Prostate gland (tissue), 2 donors: Measurements from ENCODE around the gene TMEM151A. TPM values are rescaled to one million over a fixed set of nuclear protein-coding genes. Genes with fewer than 3 reads are reported as not detected.

Experiments used
- DNase-seq: peaks from one replicate; pipeline ENCODE4 v3.0.0-alpha.2; 2019; ENCODE audit warnings: low spot score
- H3K27ac ChIP-seq, 2 donors: fragments of 200-600 bp; sonication (generic); 2 replicates each; pipeline ENCODE4 v1.5.1; 2017 to 2019
- H3K27me3 ChIP-seq: fragments of 200-600 bp; sonication (generic); replicated peaks from 2 replicates; pipeline ENCODE4 v1.5.1; 2019; ENCODE audit not compliant: insufficient read depth
- H3K36me3 ChIP-seq, 2 donors: fragments of 200-600 bp; sonication (generic); 1 replicate in 1 of 2; 2 replicates in 1 of 2; pipeline versions ENCODE4 v1.5.1 to v1.8.1; 2017 to 2019
- H3K4me1 ChIP-seq: fragments of 200-600 bp; sonication (generic); replicated peaks from 2 replicates; pipeline ENCODE4 v1.5.1; 2019
- H3K4me3 ChIP-seq, 2 donors: fragments of 200-600 bp; sonication (generic); 2 replicates each; pipeline ENCODE4 v1.5.1; 2017 to 2019
- H3K9me3 ChIP-seq: fragments of 200-600 bp; sonication (generic); 2 replicates; pipeline ENCODE4 v1.5.1; 2017
- POLR2A ChIP-seq: fragments of 450-650 bp; IDR thresholded peaks from one replicate; pipeline ENCODE4 v1.6.1; 2016; ENCODE audit warnings: antibody characterized with exemption, mild to moderate bottlenecking
- POLR2AphosphoS5 ChIP-seq: sonication (generic); formaldehyde crosslinking; IDR thresholded peaks from one replicate; pipeline ENCODE4 v1.6.1; 2017; ENCODE audit warnings: antibody characterized with exemption
- WGBS: methylation state at CpG from one replicate; pipeline ENCODE4 v1.1.5; 2018; 5-methylcytosine and 5-hydroxymethylcytosine counted together
- intact Hi-C: fragments of 100-400 bp; cut with DNase I; formaldehyde crosslinking; loops from one replicate; pipeline ENCODE4 v1.14.2; 2022
- total RNA-seq, 2 donors: library from RNA; depleted of rRNA; stranded (reverse); fragments of >200 nt; gene quantifications; one replicate each; pipeline ENCODE4 v1.1.0, GENCODE V29; 2016
- TF ChIP-seq, protein P1 (sequence below), 4 experiments: fragments of 200-600 bp in 2 of 4; fragments of 450-650 bp in 2 of 4; sonication (generic) in 2 of 4; IDR thresholded peaks; 1 replicate in 3 of 4; 2 replicates in 1 of 4; pipeline ENCODE4 v1.5.1; 2016 to 2019; ENCODE audit warnings: antibody characterized with exemption in 4 of 4, mild to moderate bottlenecking in 2 of 4, moderate library complexity in 2 of 4

Gene TMEM151A
- total RNA-seq, 2 donors from 2014 or later = 0.17 to 0.50 TPM

DNA sequence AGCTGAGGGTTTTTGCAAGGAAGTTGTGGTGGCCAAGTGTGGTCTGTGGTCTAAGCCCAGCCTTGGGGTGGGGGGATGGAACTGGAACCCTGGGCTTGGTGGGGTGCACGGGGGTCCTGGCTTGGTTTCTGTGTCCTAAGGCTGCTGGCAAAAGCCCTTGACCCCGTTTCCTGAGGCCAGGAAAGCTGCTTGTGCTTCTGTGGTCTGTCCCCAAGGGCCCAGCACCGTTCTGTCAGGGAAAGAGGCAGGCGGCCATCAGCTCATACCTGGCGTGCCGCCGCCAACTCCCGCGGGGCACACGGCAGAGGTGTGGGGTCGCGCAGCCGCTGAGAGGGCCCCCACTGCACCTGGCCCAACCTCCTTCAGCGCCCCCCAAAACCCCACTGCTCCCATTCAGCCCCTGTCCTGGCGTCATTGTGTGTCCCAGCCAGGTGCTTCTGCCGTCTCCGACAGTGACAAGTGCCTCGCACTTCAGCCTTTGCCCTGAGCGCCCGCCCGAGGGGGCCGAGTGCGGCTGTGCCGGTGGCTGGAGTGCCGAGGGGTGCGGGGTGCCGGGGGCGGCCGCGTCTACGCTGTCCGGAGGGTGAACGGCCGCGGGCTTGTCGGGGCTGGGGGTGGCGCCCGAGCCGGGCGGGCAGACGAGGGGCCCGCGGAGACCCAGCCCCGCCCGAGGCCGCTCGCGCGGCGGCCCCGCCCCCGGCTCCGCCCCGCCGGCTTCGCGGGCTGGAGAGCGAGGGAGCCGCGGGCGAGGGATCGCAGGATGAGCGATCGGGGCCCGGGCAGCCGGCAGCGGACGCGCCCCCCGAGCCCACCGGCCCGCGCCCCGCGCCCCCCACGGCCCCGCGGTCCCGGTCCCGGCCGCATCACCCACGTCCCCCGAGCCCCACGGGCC is 14.0 kb upstream of the TMEM151A start, which contains the start of gene CNIH2:
Gene CNIH2, plus strand, starts transcription at position 705 of the 892 bp plus-strand sequence. CDS start 282 bp downstream, outside the sequence.
- intact Hi-C loops = no loop called here
- Histone ChIP-seq H3K4me1 (peaks cover 4% of the 10 kb centered on the region), H3K9me3 (no peaks in the 10 kb centered on the region), H3K4me3 (peak within 1 kb of the TSS; percentile 25 to 30), H3K27me3 (no peaks in the 10 kb centered on the region), H3K36me3 (peaks cover 6 to 25% of the 10 kb centered on the region in 2 donors), H3K27ac (peak within 1 kb of the TSS; percentile 30 to 55)
- 11% methylated on average over 33 of the region's 84 CpGs for WGBS
- TF ChIP-seq, protein P1, sequence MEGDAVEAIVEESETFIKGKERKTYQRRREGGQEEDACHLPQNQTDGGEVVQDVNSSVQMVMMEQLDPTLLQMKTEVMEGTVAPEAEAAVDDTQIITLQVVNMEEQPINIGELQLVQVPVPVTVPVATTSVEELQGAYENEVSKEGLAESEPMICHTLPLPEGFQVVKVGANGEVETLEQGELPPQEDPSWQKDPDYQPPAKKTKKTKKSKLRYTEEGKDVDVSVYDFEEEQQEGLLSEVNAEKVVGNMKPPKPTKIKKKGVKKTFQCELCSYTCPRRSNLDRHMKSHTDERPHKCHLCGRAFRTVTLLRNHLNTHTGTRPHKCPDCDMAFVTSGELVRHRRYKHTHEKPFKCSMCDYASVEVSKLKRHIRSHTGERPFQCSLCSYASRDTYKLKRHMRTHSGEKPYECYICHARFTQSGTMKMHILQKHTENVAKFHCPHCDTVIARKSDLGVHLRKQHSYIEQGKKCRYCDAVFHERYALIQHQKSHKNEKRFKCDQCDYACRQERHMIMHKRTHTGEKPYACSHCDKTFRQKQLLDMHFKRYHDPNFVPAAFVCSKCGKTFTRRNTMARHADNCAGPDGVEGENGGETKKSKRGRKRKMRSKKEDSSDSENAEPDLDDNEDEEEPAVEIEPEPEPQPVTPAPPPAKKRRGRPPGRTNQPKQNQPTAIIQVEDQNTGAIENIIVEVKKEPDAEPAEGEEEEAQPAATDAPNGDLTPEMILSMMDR (IDR thresholded peaks at IDR 0.05) = no peak
- TF ChIP-seq POLR2AphosphoS5 (no peak), POLR2A (no peak)
- no peak for DNase-seq

DNA sequence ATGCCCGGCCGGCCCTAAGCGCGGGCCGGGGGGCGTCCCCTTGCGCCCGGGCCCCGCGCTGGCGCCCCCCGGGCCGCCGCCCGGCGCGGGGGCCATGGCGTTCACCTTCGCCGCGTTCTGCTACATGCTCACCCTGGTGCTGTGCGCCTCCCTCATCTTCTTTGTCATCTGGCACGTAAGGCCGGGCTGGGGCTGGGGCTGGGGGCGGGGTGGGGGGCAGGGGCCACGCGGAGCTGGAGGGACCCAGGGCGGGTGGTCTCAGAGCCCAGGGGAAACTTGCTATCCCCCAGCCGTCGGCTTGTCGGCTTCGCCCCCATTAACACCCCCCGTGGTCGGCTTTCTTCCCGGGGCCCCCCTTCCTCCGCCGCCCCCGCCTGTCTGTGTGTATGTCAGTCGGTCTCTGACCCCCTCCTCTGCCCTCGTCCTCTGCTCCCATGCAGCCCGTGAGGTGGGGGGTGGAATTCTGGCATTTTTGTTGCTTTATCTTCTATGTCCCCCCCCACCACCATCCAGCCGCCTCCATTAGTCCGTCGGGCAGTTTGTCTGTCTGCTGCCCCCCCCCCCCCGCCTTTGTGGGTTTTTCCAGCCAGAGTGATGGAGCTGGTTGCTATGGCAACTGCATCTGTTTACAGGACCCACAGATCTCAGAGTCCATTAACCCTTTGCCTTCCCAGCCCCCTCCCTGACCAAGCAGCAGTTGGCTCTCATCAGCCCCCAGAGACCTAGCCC is 13.2 kb upstream of the TMEM151A start:
- TF ChIP-seq, protein P1 (IDR thresholded peaks at IDR 0.05) = no peak
- TF ChIP-seq POLR2AphosphoS5 = no peak
- TF ChIP-seq POLR2A = no peak
- Histone ChIP-seq H3K9me3 (no peaks in the 10 kb centered on the region), H3K27ac (no peak overlapping the region), H3K36me3 (peaks cover 0 to 18% of the 10 kb centered on the region in 2 donors), H3K27me3 (no peaks in the 10 kb centered on the region), H3K4me3 (peak overlapping the region; percentile 25 to 30), H3K4me1 (peaks cover 4% of the 10 kb centered on the region)
- no peak for DNase-seq
- intact Hi-C loops = no loop called here
- WGBS = 4% methylated on average over 28 of the region's 45 CpGs

DNA sequence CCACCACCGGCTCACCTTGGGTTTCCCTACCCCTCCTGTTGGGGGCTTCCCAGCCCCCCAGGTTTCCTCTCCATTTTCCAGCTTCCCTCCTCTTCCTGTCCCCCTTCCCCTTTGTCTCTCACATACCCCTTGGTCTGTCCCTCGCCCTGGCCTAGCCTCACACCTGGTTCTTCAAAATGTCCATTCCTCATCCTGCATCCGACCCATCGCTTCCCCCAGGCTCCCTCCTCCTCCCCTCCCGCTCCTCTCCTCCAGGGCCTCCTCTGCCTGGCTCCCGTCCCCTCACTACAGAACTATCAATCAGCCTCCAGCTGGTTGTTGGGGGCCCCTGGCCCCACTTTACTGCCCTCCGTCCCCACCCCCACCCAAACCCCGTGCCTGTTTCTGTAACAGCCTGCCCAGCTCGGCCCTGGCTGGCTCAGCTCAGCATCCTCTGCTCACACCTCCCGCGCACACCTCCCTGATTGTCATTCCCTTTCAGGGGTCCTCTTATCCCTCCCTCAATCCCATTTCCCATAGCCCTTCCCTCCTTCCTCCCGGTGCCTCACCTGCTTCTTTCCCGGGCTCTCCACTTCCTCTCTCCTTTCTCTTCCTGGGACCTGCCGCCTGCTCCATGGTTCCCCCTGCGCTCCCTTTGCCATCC is 12.5 kb upstream of the TMEM151A start:
- Histone ChIP-seq H3K4me1 (peaks cover 4% of the 10 kb centered on the region), H3K9me3 (no peaks in the 10 kb centered on the region), H3K27me3 (no peaks in the 10 kb centered on the region), H3K36me3 (peaks cover 0 to 11% of the 10 kb centered on the region in 2 donors), H3K27ac (no peak overlapping the region), H3K4me3 (no peak overlapping the region)
- 75% methylated on average over 15 of the region's 15 CpGs for WGBS
- intact Hi-C loops = no loop called here
- TF ChIP-seq POLR2A (no peak), POLR2AphosphoS5 (no peak)
- TF ChIP-seq, protein P1 (IDR thresholded peaks at IDR 0.05) = no peak
- DNase-seq = no peak

DNA sequence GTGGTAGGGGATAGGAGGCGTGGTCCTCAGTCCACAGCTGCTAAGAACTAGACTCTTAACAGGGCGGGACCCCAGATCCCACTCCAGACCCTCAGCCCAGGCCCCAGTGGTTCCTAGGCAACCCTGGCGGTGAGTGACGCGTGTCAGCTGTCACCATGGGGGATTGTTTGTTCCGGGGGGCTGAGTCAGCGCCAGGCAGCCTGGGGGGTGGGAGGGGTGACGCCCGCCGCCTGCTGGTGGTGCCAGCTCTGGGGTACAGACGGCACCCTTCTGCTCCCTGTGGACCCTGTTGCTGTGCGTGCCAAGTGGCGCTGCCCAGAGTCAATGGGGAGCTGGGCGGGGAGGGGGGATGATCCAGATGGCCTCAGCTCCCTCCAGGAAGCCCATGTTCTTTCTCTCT is 11.3 kb upstream of the TMEM151A start:
- Histone ChIP-seq H3K9me3 (no peaks in the 10 kb centered on the region), H3K36me3 (peaks cover 0 to 2% of the 10 kb centered on the region in 2 donors), H3K4me1 (peaks cover 4% of the 10 kb centered on the region), H3K27me3 (no peaks in the 10 kb centered on the region), H3K4me3 (no peak overlapping the region), H3K27ac (no peak overlapping the region)
- intact Hi-C loops = no loop called here
- no peak for DNase-seq
- 90% methylated on average over 14 of the region's 14 CpGs for WGBS
- TF ChIP-seq POLR2A = no peak
- TF ChIP-seq, protein P1 (IDR thresholded peaks at IDR 0.05) = no peak
- TF ChIP-seq POLR2AphosphoS5 = no peak
